Astrocyte (in vitro differentiated cells and primary cell): ENCODE data around the gene KCNK5. TPM values are rescaled to one million over a fixed set of nuclear protein-coding genes. Genes with fewer than 3 reads are reported as not detected.

Experiments
- DNase-seq: peaks from one replicate; pipeline ENCODE4 v3.0.0-alpha.2; 2010; ENCODE audit warnings: low read depth
- FAIRE-seq: peaks from 2 replicates; lab custom pipeline; 2011; peaks lifted over from hg19 to GRCh38; lab: Jason Lieb, UNC
- H2AFZ ChIP-seq: 2 replicates; pipeline ENCODE4 v1.6.0; 2012; ENCODE audit warnings: low read depth, low read length, inconsistent platforms
- H3K27ac ChIP-seq: 2 replicates; pipeline ENCODE4 v1.5.1; 2011; ENCODE audit warnings: low read depth, low read length, inconsistent platforms
- H3K27me3 ChIP-seq: 2 replicates; pipeline ENCODE4 v1.6.0; 2011; ENCODE audit warnings: low read length, inconsistent platforms; ENCODE audit not compliant: insufficient read depth
- H3K36me3 ChIP-seq: 2 replicates; pipeline ENCODE4 v1.5.1; 2011; ENCODE audit warnings: low read length, inconsistent platforms; ENCODE audit not compliant: insufficient read depth
- H3K4me1 ChIP-seq: 2 replicates; pipeline ENCODE4 v1.5.1; 2011; ENCODE audit warnings: low read length, inconsistent platforms; ENCODE audit not compliant: insufficient read depth
- H3K4me2 ChIP-seq: 2 replicates; pipeline ENCODE4 v1.6.0; 2012; ENCODE audit warnings: low read length, inconsistent platforms
- H3K4me3 ChIP-seq: 2 replicates; pipeline ENCODE4 v1.5.1; 2011; ENCODE audit warnings: low read depth, mild to moderate bottlenecking, low read length, inconsistent platforms; ENCODE audit not compliant: insufficient read depth
- H3K79me2 ChIP-seq: 2 replicates; pipeline ENCODE4 v1.6.0; 2012; ENCODE audit warnings: mild to moderate bottlenecking, low read length, inconsistent platforms; ENCODE audit not compliant: insufficient read depth
- H3K9ac ChIP-seq: 2 replicates; pipeline ENCODE4 v1.6.0; 2012; ENCODE audit warnings: mild to moderate bottlenecking, low read length, inconsistent platforms
- H3K9me3 ChIP-seq: 2 replicates; pipeline ENCODE4 v1.5.1; 2012; ENCODE audit warnings: low read depth, mild to moderate bottlenecking, low read length, inconsistent platforms; ENCODE audit not compliant: insufficient read depth
- H4K20me1 ChIP-seq: 2 replicates; pipeline ENCODE4 v1.6.0; 2012; ENCODE audit warnings: low read length, inconsistent platforms; ENCODE audit not compliant: insufficient read depth
- H3K27ac Mint-ChIP-seq: one replicate; pipeline ENCODE4 v1.8.0; 2021; ENCODE audit warnings: mild to moderate bottlenecking, mixed read lengths; ENCODE audit not compliant: unreplicated experiment
- H3K27me3 Mint-ChIP-seq: one replicate; pipeline ENCODE4 v1.8.0; 2021; ENCODE audit warnings: low read depth, mixed read lengths; ENCODE audit not compliant: unreplicated experiment
- H3K36me3 Mint-ChIP-seq: one replicate; pipeline ENCODE4 v1.8.0; 2021; ENCODE audit warnings: low read depth, mixed read lengths; ENCODE audit not compliant: unreplicated experiment
- H3K4me1 Mint-ChIP-seq: one replicate; pipeline ENCODE4 v1.8.0; 2021; ENCODE audit warnings: low read depth, mixed read lengths; ENCODE audit not compliant: unreplicated experiment
- H3K4me3 Mint-ChIP-seq: one replicate; pipeline ENCODE4 v1.8.0; 2021; ENCODE audit warnings: mild to moderate bottlenecking, moderate library complexity, mixed read lengths; ENCODE audit not compliant: unreplicated experiment
- H3K9me3 Mint-ChIP-seq: one replicate; pipeline ENCODE4 v1.8.0; 2021; ENCODE audit warnings: mild to moderate bottlenecking, mixed read lengths; ENCODE audit not compliant: unreplicated experiment
- CTCF ChIP-seq: IDR thresholded peaks from 2 replicates; pipeline ENCODE4 v1.5.1; 2011; ENCODE audit warnings: low read depth, mild to moderate bottlenecking, inconsistent platforms, low read length, moderate library complexity; ENCODE audit not compliant: insufficient read depth
- EZH2 ChIP-seq: IDR thresholded peaks from 2 replicates; pipeline ENCODE4 v1.6.1; 2012; ENCODE audit warnings: mild to moderate bottlenecking, low read length, inconsistent platforms; ENCODE audit not compliant: insufficient read depth
- total RNA-seq: library from RNA; stranded (reverse); gene quantifications from 2 replicates; pipeline ENCODE4 v1.2.1, GENCODE V29; 2021

Gene KCNK5
- total RNA-seq, 1 donor from 2014 or later, result 0.14 TPM

DNA sequence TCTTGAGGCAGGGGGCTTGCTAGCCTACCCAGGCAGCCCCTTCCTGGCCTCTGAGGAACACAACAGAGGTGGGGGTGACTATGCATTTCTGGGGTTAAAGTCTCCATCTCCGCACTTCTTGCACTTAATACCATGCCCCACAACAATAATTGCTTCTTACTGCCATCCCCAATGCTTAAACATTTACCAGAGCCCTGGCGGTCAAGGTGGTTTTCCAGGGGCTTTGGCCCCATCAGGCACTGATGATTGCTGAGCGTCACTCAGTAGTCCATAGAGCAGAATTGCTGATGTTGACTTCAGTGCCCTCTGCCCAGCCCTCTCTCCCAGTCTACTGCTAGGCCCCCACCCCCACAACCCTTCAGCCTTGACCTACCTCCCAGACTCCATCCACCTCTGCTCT is 32.5 kb upstream of the KCNK5 start:
- no peaks in the 10 kb centered on the region for H3K79me2 ChIP-seq
- no peaks in the 10 kb centered on the region for H4K20me1 ChIP-seq
- no peak overlapping the region for H3K4me3 ChIP-seq
- DNase-seq, result no peak
- Mint-ChIP-seq H3K4me3 (no peak overlapping the region), H3K27ac (no peak overlapping the region), H3K36me3 (peaks cover 2% of the 10 kb centered on the region), H3K27me3 (peaks cover 22% of the 10 kb centered on the region), H3K4me1 (peaks cover 4% of the 10 kb centered on the region), H3K9me3 (peaks cover 3% of the 10 kb centered on the region)
- H3K27ac ChIP-seq, result no peak overlapping the region
- no peak for FAIRE-seq
- H3K9ac ChIP-seq, result no peak overlapping the region
- H3K4me2 ChIP-seq, result no peak overlapping the region
- no peaks in the 10 kb centered on the region for H3K9me3 ChIP-seq
- no peaks in the 10 kb centered on the region for H3K4me1 ChIP-seq
- H2AFZ ChIP-seq, result no peak overlapping the region
- no peaks in the 10 kb centered on the region for H3K36me3 ChIP-seq
- no peak for TF ChIP-seq CTCF
- TF ChIP-seq EZH2, result no peak
- no peaks in the 10 kb centered on the region for H3K27me3 ChIP-seq

- no peak overlapping the region for H3K4me3 ChIP-seq
- Mint-ChIP-seq H3K27me3 (peaks cover 25% of the 10 kb centered on the region), H3K27ac (no peak overlapping the region), H3K36me3 (peaks cover 2% of the 10 kb centered on the region), H3K9me3 (peaks cover 3% of the 10 kb centered on the region), H3K4me1 (peaks cover 4% of the 10 kb centered on the region), H3K4me3 (no peak overlapping the region)
- no peak overlapping the region for H2AFZ ChIP-seq
- H4K20me1 ChIP-seq, result no peaks in the 10 kb centered on the region
- DNase-seq, result no peak
- no peaks in the 10 kb centered on the region for H3K36me3 ChIP-seq
- H3K79me2 ChIP-seq, result no peaks in the 10 kb centered on the region
- no peaks in the 10 kb centered on the region for H3K4me1 ChIP-seq
- H3K27ac ChIP-seq, result no peak overlapping the region
- H3K9ac ChIP-seq, result no peak overlapping the region
- no peaks in the 10 kb centered on the region for H3K27me3 ChIP-seq
- no peak overlapping the region for H3K4me2 ChIP-seq
- TF ChIP-seq EZH2 (no peak), CTCF (no peak)
- no peaks in the 10 kb centered on the region for H3K9me3 ChIP-seq
- no peak for FAIRE-seq
These were observed 31.7 kb upstream of the KCNK5 start for GRCh38 chr6:39260953-39261352.

DNA sequence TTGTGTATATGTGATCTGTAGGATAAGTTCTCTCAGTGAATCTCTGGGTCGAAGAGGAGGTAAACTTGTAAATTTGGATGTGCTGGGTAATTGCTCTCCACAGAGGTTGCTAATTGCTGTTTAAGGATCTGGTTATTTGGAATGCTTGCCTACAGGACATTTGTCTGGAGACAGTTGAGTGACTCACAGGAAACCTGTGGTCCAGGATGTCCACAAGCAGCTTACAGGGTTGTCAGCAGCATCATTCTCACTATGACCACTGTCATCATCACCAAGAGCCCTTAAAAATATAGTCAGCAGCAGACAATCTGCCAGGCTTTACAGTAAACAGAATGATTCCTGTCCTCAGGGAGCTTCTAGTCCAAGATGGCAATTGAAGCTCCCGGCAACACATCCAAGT is 31.2 kb upstream of the KCNK5 start:
- Histone ChIP-seq H3K27me3 (no peaks in the 10 kb centered on the region), H3K9ac (no peak overlapping the region), H3K4me1 (no peaks in the 10 kb centered on the region), H4K20me1 (no peaks in the 10 kb centered on the region), H3K4me3 (no peak overlapping the region), H3K9me3 (no peaks in the 10 kb centered on the region), H2AFZ (no peak overlapping the region), H3K27ac (no peak overlapping the region), H3K36me3 (no peaks in the 10 kb centered on the region), H3K79me2 (no peaks in the 10 kb centered on the region), H3K4me2 (no peak overlapping the region)
- peaks cover 2% of the 10 kb centered on the region for H3K36me3 Mint-ChIP-seq
- H3K4me1 Mint-ChIP-seq, result peaks cover 4% of the 10 kb centered on the region
- TF ChIP-seq EZH2, result no peak
- peaks cover 3% of the 10 kb centered on the region for H3K9me3 Mint-ChIP-seq
- H3K4me3 Mint-ChIP-seq, result no peak overlapping the region
- FAIRE-seq (no peak), DNase-seq (no peak)
- no peak overlapping the region for H3K27ac Mint-ChIP-seq
- H3K27me3 Mint-ChIP-seq, result peaks cover 25% of the 10 kb centered on the region
